WTC11 (cell line): ENCODE measurements around the gene ARHGEF17. TPM values are rescaled to one million over a fixed set of nuclear protein-coding genes. Genes with fewer than 3 reads are reported as not detected.

Experiments
- ATAC-seq: fragments of 200-7000 bp; cut with Tn5 transposase; 2 replicates; pipeline ENCODE4 v1.10.0; 2021; ENCODE audit warnings: mild to moderate bottlenecking, moderate library complexity
- CTCF ChIA-PET: fragments of 300-600 bp; sonication (Branson Sonifier 250); formaldehyde crosslinking; loops from one replicate; lab custom pipeline; 2021; ENCODE audit warnings: antibody characterized with exemption; lab: Charles Lee
- POLR2A ChIA-PET: fragments of 350-600 bp; sonication (Branson Sonifier 250); formaldehyde crosslinking; loops from one replicate; lab custom pipeline; 2021; ENCODE audit warnings: antibody characterized with exemption; lab: Charles Lee
- DNase-seq: peaks from one replicate; pipeline ENCODE4 v3.0.0; 2021; ENCODE audit warnings: low spot score
- H3K27ac Mint-ChIP-seq: 2 replicates; pipeline ENCODE4 v1.8.0; 2021; ENCODE audit warnings: mixed read lengths
- H3K27me3 Mint-ChIP-seq: 2 replicates; pipeline ENCODE4 v1.8.0; 2021; ENCODE audit warnings: low read depth, mild to moderate bottlenecking, moderate library complexity, mixed read lengths
- H3K36me3 Mint-ChIP-seq: 2 replicates; pipeline ENCODE4 v1.8.0; 2021; ENCODE audit warnings: mixed read lengths
- H3K4me1 Mint-ChIP-seq: 2 replicates; pipeline ENCODE4 v1.8.0; 2022; ENCODE audit warnings: mixed read lengths
- H3K4me3 Mint-ChIP-seq: 2 replicates; pipeline ENCODE4 v1.8.0; 2021; ENCODE audit warnings: mild to moderate bottlenecking, moderate library complexity, mixed read lengths
- H3K9me3 Mint-ChIP-seq: 2 replicates; pipeline ENCODE4 v1.8.0; 2021; ENCODE audit warnings: mixed read lengths
- ATF1 ChIP-seq: sonication (generic); formaldehyde crosslinking; IDR thresholded peaks from 2 replicates; pipeline ENCODE4 v1.8.1; 2023; ENCODE audit warnings: mild to moderate bottlenecking, moderate library complexity, missing genetic modification reagents
- ATF6 ChIP-seq: sonication (generic); formaldehyde crosslinking; IDR thresholded peaks from 2 replicates; pipeline ENCODE4 v1.8.1; 2023; ENCODE audit warnings: mild to moderate bottlenecking, missing genetic modification reagents
- CTCF ChIP-seq: fragments of 200-600 bp; IDR thresholded peaks from 2 replicates; pipeline ENCODE4 v1.8.0; 2022; ENCODE audit warnings: antibody characterized with exemption
- FOXP4 ChIP-seq: sonication (generic); formaldehyde crosslinking; IDR thresholded peaks from 2 replicates; pipeline ENCODE4 v1.8.0; 2022; ENCODE audit warnings: mild to moderate bottlenecking, missing genetic modification reagents
- GTF2I ChIP-seq: fragments of 250-450 bp; sonication (Bioruptor Pico); conservative IDR thresholded peaks from 2 replicates; pipeline ENCODE4 v1.4.0; 2021; ENCODE audit warnings: mild to moderate bottlenecking
- IRF1 ChIP-seq: sonication (generic); formaldehyde crosslinking; IDR thresholded peaks from 2 replicates; pipeline ENCODE4 v1.8.0; 2023; ENCODE audit warnings: missing genetic modification reagents
- MAX ChIP-seq: sonication (generic); formaldehyde crosslinking; IDR thresholded peaks from 2 replicates; pipeline ENCODE4 v1.8.0; 2022; ENCODE audit warnings: mild to moderate bottlenecking, missing genetic modification reagents
- MLX ChIP-seq: sonication (generic); formaldehyde crosslinking; IDR thresholded peaks from 2 replicates; pipeline ENCODE4 v1.8.1; 2023; ENCODE audit warnings: mild to moderate bottlenecking, missing genetic modification reagents, moderate library complexity
- MXD4 ChIP-seq: fragments of 250-450 bp; sonication (Bioruptor Pico); IDR thresholded peaks from 2 replicates; pipeline ENCODE4 v1.8.0; 2021; ENCODE audit warnings: mild to moderate bottlenecking, moderate library complexity, borderline replicate concordance
- SOX15 ChIP-seq: fragments of 250-450 bp; sonication (Bioruptor Pico); IDR thresholded peaks from 2 replicates; pipeline ENCODE4 v1.9.0; 2021; ENCODE audit warnings: mild to moderate bottlenecking
- TEAD1 ChIP-seq: sonication (generic); formaldehyde crosslinking; IDR thresholded peaks from 2 replicates; pipeline ENCODE4 v1.8.0; 2022; ENCODE audit warnings: mild to moderate bottlenecking, missing genetic modification reagents
- USF2 ChIP-seq: sonication (generic); formaldehyde crosslinking; IDR thresholded peaks from 2 replicates; pipeline ENCODE4 v1.8.1; 2023; ENCODE audit warnings: mild to moderate bottlenecking, missing genetic modification reagents, moderate library complexity
- ZNF138 ChIP-seq: sonication (generic); formaldehyde crosslinking; conservative IDR thresholded peaks from 2 replicates; pipeline ENCODE4 v1.8.1; 2022; ENCODE audit warnings: mild to moderate bottlenecking, moderate library complexity, missing genetic modification reagents
- ZNF532 ChIP-seq: fragments of 250-450 bp; sonication (Bioruptor Pico); IDR thresholded peaks from 2 replicates; pipeline ENCODE4 v1.9.0; 2021; ENCODE audit warnings: mild to moderate bottlenecking, borderline replicate concordance
- total RNA-seq: library from RNA; stranded (reverse); gene quantifications from 3 replicates; pipeline ENCODE4 v1.2.3, GENCODE V29; 2021

ARHGEF17 gene
- total RNA-seq, 1 experiment from 2014 or later: 18.2 TPM

- no peak for TF ChIP-seq ZNF532
Measured at GRCh38 chr11:73405146-73405510, 97.1 kb downstream of the ARHGEF17 start (continued).

- ChIA-PET POLR2A (no interaction called here), CTCF (interaction anchor here (0.6 to 3.4 kb wide), 4 partner anchors 13 to 255 kb away, joined by 3 to 21 read pairs (median 4); no protein-coding TSS in a partner anchor)
- TF ChIP-seq ATF1 (CRISPR knock-in tag): no peak
- no peak for TF ChIP-seq ATF6 (CRISPR knock-in tag)
- no peak for TF ChIP-seq MXD4 (CRISPR knock-in tag)
- no peak for TF ChIP-seq IRF1 (CRISPR knock-in tag)
- no peak for DNase-seq
- Mint-ChIP-seq H3K36me3 (peaks cover 15% of the 10 kb centered on the region), H3K4me1 (peaks cover 6% of the 10 kb centered on the region), H3K9me3 (no peaks in the 10 kb centered on the region), H3K4me3 (no peak overlapping the region), H3K27ac (no peak overlapping the region), H3K27me3 (no peaks in the 10 kb centered on the region)
- no peak for ATAC-seq
Measured at GRCh38 chr11:73406131-73406530, 98.1 kb downstream of the ARHGEF17 start.

- no peak for DNase-seq
- no peak for TF ChIP-seq GTF2I
- TF ChIP-seq SOX15 (CRISPR knock-in tag): no peak
- TF ChIP-seq USF2 (CRISPR knock-in tag): no peak
- no peak for TF ChIP-seq TEAD1 (CRISPR knock-in tag)
- TF ChIP-seq MLX: no peak
- TF ChIP-seq FOXP4 (CRISPR knock-in tag): no peak
- no peak for TF ChIP-seq MAX (CRISPR knock-in tag)
- TF ChIP-seq CTCF: no peak
- TF ChIP-seq ZNF138: no peak
- H3K9me3 Mint-ChIP-seq: no peaks in the 10 kb centered on the region
- no peak overlapping the region for H3K4me3 Mint-ChIP-seq
- peaks cover 15% of the 10 kb centered on the region for H3K36me3 Mint-ChIP-seq
- H3K27ac Mint-ChIP-seq: no peak overlapping the region
- H3K4me1 Mint-ChIP-seq: peaks cover 6% of the 10 kb centered on the region
- CTCF ChIA-PET: interaction anchor here (0.6 to 3.4 kb wide), 9 partner anchors 13 to 255 kb away, joined by 3 to 21 read pairs (median 4); partner anchors contain the start of gene RELT
- no peaks in the 10 kb centered on the region for H3K27me3 Mint-ChIP-seq
- ATAC-seq: no peak
- POLR2A ChIA-PET: no interaction called here
Measured at GRCh38 chr11:73406619-73407018, 98.5 kb downstream of the ARHGEF17 start.
